Hepatocyte (in vitro differentiated cells): ENCODE measurements around the gene STEAP2. TPM values are rescaled to one million over a fixed set of nuclear protein-coding genes. Genes with fewer than 3 reads are reported as not detected.
"Not testable (repeated sequence)": the region's sequence is repeated elsewhere in the genome, so short reads cannot be mapped to it uniquely, and the experiment has no call there.

ENCODE experiments used
- DNase-seq: peaks from one replicate; pipeline ENCODE4 v3.0.0-alpha.2; 2016; ENCODE audit warnings: low spot score
- H2AFZ ChIP-seq: fragments of 200-600 bp; sonication (generic); 2 replicates; pipeline ENCODE4 v1.6.0; 2016; ENCODE audit warnings: antibody characterized with exemption, mild to moderate bottlenecking
- H3K27ac ChIP-seq: fragments of 200-600 bp; sonication (generic); 2 replicates; pipeline ENCODE4 v1.5.1; 2016; ENCODE audit warnings: mild to moderate bottlenecking
- H3K27me3 ChIP-seq: fragments of 200-600 bp; sonication (generic); 2 replicates; pipeline ENCODE4 v1.6.1; 2016
- H3K36me3 ChIP-seq: fragments of 200-600 bp; sonication (generic); replicated peaks from 2 replicates; pipeline ENCODE4 v1.5.1; 2016; ENCODE audit warnings: low read depth; ENCODE audit not compliant: insufficient read depth
- H3K4me1 ChIP-seq: fragments of 200-600 bp; sonication (generic); 2 replicates; pipeline ENCODE4 v1.5.1; 2016; ENCODE audit warnings: mild to moderate bottlenecking, moderate library complexity; ENCODE audit not compliant: insufficient read depth
- H3K4me2 ChIP-seq: fragments of 200-600 bp; sonication (generic); 2 replicates; pipeline ENCODE4 v1.6.0; 2016
- H3K4me3 ChIP-seq: fragments of 200-600 bp; sonication (generic); 2 replicates; pipeline ENCODE4 v1.5.1; 2016; ENCODE audit warnings: mild to moderate bottlenecking
- H3K79me2 ChIP-seq: fragments of 200-600 bp; sonication (generic); 2 replicates; pipeline ENCODE4 v1.6.0; 2017; ENCODE audit warnings: mild to moderate bottlenecking
- H3K9me2 ChIP-seq: fragments of 200-600 bp; sonication (generic); replicated peaks from 2 replicates; pipeline ENCODE4 v1.6.0; 2017; ENCODE audit warnings: mild to moderate bottlenecking; ENCODE audit not compliant: insufficient read depth
- H3K9me3 ChIP-seq: fragments of 200-600 bp; sonication (generic); 2 replicates; pipeline ENCODE4 v1.5.1; 2016; ENCODE audit warnings: low read depth, mild to moderate bottlenecking
- H4K20me1 ChIP-seq: fragments of 200-600 bp; sonication (generic); 2 replicates; pipeline ENCODE4 v1.6.0; 2016; ENCODE audit warnings: mild to moderate bottlenecking; ENCODE audit not compliant: insufficient read depth, poor library complexity, severe bottlenecking
- EZH2 ChIP-seq: fragments of 200-600 bp; sonication (generic); IDR thresholded peaks from 2 replicates; pipeline ENCODE4 v1.6.1; 2016; ENCODE audit warnings: antibody characterized with exemption, mild to moderate bottlenecking, borderline replicate concordance
- EZH2phosphoT487 ChIP-seq: fragments of 200-600 bp; sonication (generic); IDR thresholded peaks from one replicate; pipeline ENCODE4 v1.6.1; 2018; ENCODE audit warnings: antibody characterized with exemption, mild to moderate bottlenecking, low read depth, moderate library complexity; ENCODE audit not compliant: unreplicated experiment, severe bottlenecking
- WGBS: methylation state at CpG from one replicate; pipeline ENCODE4 v1.1.6; 2016; ENCODE audit warnings: low lambda C conversion rate; ENCODE audit errors: missing lambda C conversion rate; 5-methylcytosine and 5-hydroxymethylcytosine counted together
- polyA plus RNA-seq: library from polyadenylated mRNA; unstranded; fragments of >200 nt; fragmentation: Nextera tagmentation; extraction: Ambion mirVana; gene quantifications from 2 replicates; pipeline ENCODE4 v1.2.1, GENCODE V29; 2016
- total RNA-seq: library from RNA; depleted of rRNA; stranded (reverse); fragments of >200 nt; gene quantifications from 2 replicates; pipeline ENCODE4 v1.2.3, GENCODE V29; 2014
- TF ChIP-seq, protein P1 (sequence below): fragments of 200-600 bp; sonication (generic); IDR thresholded peaks from 2 replicates; pipeline ENCODE4 v1.5.1; 2016; ENCODE audit warnings: antibody characterized with exemption, mild to moderate bottlenecking; ENCODE audit not compliant: poor library complexity

Gene STEAP2
- total and polyA plus RNA-seq, 2 experiments from 2014 or later = 2.4 to 8.3 TPM

DNA sequence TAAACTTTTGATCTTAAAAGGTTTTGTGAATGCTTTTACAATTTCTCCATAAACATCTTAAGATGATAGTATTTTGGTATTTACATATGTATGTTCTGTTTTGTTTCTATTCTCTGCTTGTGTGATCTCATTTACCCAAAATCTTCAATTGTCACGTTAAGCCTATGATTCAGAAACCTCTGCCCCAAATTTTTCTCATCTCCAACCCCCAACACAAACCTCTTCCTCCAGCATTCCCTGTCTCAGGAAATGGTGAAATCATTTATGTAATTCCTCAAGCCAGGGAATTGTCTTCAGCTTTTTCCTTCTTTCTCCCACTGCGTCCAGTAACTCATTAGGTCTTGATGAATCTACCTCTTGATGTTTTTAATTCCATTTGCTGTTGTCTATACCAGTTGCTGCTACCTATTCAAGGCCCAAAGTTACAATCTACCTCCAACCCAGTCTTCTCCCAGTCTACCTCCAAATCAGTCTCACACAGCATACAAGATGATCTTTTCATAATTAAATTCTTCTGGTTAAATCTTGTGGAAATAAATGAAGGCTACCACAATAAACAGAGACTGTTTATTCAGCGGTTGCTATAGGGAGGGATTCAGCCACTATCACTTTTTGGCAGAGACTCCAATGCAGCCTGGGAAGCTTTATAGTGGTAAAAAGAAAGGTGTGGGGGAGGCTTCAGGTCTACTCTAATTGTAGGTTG is 39.2 kb downstream of the STEAP2 start:
- H3K4me1 ChIP-seq = no peaks in the 10 kb centered on the region
- no peaks in the 10 kb centered on the region for H3K9me3 ChIP-seq
- no peak overlapping the region for H3K27ac ChIP-seq
- H3K27me3 ChIP-seq = peaks cover 3% of the 10 kb centered on the region
- H4K20me1 ChIP-seq = no peaks in the 10 kb centered on the region
- TF ChIP-seq EZH2phosphoT487 = no peak
- no peak for TF ChIP-seq EZH2
- TF ChIP-seq, protein P1, sequence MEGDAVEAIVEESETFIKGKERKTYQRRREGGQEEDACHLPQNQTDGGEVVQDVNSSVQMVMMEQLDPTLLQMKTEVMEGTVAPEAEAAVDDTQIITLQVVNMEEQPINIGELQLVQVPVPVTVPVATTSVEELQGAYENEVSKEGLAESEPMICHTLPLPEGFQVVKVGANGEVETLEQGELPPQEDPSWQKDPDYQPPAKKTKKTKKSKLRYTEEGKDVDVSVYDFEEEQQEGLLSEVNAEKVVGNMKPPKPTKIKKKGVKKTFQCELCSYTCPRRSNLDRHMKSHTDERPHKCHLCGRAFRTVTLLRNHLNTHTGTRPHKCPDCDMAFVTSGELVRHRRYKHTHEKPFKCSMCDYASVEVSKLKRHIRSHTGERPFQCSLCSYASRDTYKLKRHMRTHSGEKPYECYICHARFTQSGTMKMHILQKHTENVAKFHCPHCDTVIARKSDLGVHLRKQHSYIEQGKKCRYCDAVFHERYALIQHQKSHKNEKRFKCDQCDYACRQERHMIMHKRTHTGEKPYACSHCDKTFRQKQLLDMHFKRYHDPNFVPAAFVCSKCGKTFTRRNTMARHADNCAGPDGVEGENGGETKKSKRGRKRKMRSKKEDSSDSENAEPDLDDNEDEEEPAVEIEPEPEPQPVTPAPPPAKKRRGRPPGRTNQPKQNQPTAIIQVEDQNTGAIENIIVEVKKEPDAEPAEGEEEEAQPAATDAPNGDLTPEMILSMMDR = no peak
- no peaks in the 10 kb centered on the region for H3K36me3 ChIP-seq
- 82% methylated on average over 3 of the region's 3 CpGs for WGBS
- no peak for DNase-seq
- no peaks in the 10 kb centered on the region for H3K9me2 ChIP-seq
- no peaks in the 10 kb centered on the region for H3K79me2 ChIP-seq
- H2AFZ ChIP-seq = no peak overlapping the region
- H3K4me2 ChIP-seq = no peak overlapping the region
- H3K4me3 ChIP-seq = no peak overlapping the region

DNA sequence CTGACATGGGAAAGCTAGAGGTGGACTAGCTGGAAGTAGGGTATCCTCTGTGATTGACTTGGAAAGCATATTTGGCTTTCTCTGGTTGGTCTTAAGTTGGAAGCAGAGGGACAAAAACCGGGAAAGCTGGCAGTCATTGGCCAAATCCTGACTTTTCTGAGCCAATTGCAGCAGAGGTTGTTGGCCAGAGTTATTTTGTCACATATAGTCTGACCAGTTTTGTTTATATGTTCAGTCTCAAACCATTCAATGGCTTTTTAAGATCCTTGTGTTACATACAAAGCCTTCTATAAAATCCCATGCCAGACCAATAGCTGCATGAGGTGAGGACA is 39.7 kb downstream of the STEAP2 start:
- Histone ChIP-seq H3K4me3 (no peak overlapping the region), H3K9me2 (no peaks in the 10 kb centered on the region), H3K27me3 (peaks cover 3% of the 10 kb centered on the region), H4K20me1 (no peaks in the 10 kb centered on the region), H3K4me1 (no peaks in the 10 kb centered on the region), H2AFZ (no peak overlapping the region), H3K79me2 (no peaks in the 10 kb centered on the region), H3K9me3 (no peaks in the 10 kb centered on the region), H3K4me2 (no peak overlapping the region), H3K27ac (no peak overlapping the region), H3K36me3 (no peaks in the 10 kb centered on the region)
- 81% methylated on average over 1 of the region's 1 CpG for WGBS
- no peak for DNase-seq
- TF ChIP-seq EZH2 (no peak), EZH2phosphoT487 (no peak)
- TF ChIP-seq, protein P1 = no peak

DNA sequence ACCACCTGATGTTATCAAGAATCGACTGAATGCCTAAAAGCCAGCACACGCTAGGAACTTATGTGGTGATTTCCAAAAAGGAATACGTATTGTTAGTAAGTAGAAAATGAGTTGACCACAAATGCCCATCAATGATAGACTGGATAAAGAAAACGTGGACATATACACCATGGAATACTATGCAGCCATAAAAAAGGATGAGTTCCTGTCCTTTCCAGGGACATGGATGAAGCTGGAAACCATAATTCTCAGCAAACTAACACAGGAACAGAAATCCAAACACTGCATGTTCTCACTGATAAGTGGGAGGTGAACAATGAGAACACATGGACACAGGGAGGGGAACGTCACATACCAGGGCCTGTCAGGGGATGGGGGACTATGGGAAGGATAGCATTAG is 44.5 kb downstream of the STEAP2 start:
- H4K20me1 ChIP-seq, H3K9me2 ChIP-seq, H3K27ac ChIP-seq, H3K36me3 ChIP-seq, DNase-seq, H2AFZ ChIP-seq, H3K4me3 ChIP-seq, H3K4me2 ChIP-seq, H3K4me1 ChIP-seq, H3K79me2 ChIP-seq, H3K27me3 ChIP-seq, H3K9me3 ChIP-seq: not testable (repeated sequence)
- WGBS = 94% methylated on average over 5 of the region's 5 CpGs

DNA sequence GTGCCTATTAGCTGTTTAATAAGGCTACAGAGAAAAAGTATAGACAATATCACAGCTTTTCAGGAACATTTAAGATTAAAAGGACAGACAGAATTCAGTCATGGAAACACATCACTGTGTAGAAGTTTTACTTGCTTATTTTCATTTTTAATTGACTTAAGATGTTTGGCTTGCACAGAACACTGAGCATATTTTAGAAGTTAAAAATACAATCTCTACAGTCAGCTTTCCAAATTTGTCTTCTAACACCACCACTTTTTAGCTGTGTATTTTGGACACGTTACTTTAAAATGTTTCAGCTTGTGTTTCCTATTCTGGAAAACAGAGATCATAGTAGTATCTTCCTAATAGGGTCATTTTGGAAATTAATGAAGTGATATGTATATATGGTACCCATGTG is 45.2 kb downstream of the STEAP2 start:
- no peak overlapping the region for H3K4me3 ChIP-seq
- 93% methylated on average over 1 of the region's 1 CpG for WGBS
- H3K4me2 ChIP-seq = no peak overlapping the region
- no peaks in the 10 kb centered on the region for H3K79me2 ChIP-seq
- H3K4me1 ChIP-seq = no peaks in the 10 kb centered on the region
- no peak overlapping the region for H2AFZ ChIP-seq
- no peaks in the 10 kb centered on the region for H3K36me3 ChIP-seq
- H3K9me2 ChIP-seq = no peaks in the 10 kb centered on the region
- no peak for TF ChIP-seq EZH2phosphoT487
- TF ChIP-seq, protein P1 = no peak
- TF ChIP-seq EZH2 = no peak
- H3K27me3 ChIP-seq = no peaks in the 10 kb centered on the region
- no peaks in the 10 kb centered on the region for H3K9me3 ChIP-seq
- DNase-seq = no peak
- no peaks in the 10 kb centered on the region for H4K20me1 ChIP-seq
- H3K27ac ChIP-seq = no peak overlapping the region
